HG03457 (cell line): ENCODE results near the gene KRT9.
"Not testable (repeated sequence)": the region's sequence is repeated elsewhere in the genome, so short reads cannot be mapped to it uniquely, and the experiment has no call there.

Source experiments
- ATAC-seq: cut with Tn5 transposase; IDR thresholded peaks from one replicate; pipeline ENCODE4 v1.9.1; 2021; ENCODE audit warnings: moderate number of reproducible peaks; ENCODE audit not compliant: unreplicated experiment

KRT9 gene

DNA sequence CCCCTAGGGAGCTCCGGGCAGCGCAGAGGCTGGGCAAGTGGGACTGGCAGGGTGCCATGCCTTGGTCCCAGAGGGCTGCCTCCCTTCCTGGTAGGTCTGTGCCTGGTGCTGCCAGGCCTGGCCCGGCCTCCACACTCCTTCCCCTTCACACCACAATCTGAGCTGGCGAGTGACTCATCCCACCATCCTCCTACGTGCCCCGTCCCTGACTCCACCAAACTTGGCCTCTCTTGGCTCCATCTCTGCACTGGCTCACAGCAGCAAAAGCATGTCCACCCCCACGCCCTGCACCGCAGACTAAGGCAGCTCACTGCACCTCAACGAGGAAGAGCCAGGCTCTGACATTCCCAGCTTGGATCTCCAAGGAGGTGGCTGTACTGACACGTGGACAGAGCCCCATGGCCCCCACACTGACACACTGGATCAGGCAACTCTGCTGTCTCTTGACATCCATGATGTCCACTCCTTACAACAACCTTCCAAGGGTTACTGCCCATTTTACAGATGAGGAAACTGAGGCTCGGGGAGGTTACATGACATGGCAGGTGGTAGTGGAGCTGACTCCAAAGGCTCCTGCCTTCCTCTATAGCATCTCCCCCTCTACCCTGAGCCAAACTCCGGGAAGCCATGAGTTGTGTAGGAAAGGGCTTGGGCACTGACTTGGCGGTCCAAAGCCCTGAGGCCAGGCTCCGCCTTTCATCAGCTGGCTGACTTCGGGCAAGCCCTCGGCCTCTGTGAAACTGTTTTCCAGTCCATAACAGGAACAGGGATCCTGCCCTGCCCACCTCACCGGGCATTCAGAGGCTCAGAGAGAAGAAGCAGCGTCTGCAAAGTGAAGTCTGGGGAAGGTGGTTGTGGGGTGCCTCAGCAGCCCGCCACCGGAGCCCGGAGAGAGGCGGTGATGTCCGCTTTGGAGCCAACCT is 23.7 kb downstream of the KRT9 start:
- no peak for ATAC-seq

DNA sequence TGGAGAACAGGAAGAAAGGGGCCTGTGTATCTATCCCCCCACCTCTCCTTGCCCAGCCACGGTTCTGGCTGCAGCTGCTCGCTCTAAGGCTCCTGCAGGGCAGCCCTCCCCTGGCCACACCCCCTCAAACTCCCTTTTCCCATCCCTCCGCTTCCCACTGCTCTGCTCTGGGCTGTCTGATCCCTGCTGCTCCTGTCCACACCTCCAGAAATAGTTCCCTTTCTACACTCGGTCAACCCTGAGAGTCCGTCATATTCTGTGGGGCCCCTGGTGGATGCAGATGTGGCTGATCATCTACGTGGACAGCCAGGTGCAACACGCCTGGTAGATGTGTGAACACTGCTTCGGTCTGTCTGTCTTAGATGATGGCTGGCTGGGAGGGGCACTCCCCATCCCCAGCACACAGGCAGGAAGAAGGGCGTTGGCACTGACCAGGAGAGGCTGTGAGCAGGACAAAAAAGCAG is 24.4 kb downstream of the KRT9 start:
- ATAC-seq, result no peak

DNA sequence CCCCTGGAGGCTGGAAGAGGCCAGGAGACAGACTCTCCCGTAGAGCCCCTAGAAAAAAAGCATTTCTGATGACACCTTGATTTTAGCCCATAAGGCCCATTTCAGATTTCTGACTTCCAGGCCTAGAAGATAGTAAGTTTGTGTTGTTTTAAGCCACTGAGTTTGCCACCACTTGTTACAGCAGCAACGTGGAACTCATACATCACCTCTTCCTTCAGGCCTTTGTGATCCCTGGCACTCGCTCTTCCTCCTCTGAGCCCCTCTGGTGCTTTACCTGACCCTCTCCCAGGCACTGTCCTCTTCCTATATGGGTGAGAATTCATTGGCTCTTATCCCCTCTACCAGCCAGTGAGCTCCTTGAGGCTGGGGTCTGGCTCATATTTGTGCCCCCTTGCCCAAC is 25.0 kb downstream of the KRT9 start:
- ATAC-seq, result no peak

DNA sequence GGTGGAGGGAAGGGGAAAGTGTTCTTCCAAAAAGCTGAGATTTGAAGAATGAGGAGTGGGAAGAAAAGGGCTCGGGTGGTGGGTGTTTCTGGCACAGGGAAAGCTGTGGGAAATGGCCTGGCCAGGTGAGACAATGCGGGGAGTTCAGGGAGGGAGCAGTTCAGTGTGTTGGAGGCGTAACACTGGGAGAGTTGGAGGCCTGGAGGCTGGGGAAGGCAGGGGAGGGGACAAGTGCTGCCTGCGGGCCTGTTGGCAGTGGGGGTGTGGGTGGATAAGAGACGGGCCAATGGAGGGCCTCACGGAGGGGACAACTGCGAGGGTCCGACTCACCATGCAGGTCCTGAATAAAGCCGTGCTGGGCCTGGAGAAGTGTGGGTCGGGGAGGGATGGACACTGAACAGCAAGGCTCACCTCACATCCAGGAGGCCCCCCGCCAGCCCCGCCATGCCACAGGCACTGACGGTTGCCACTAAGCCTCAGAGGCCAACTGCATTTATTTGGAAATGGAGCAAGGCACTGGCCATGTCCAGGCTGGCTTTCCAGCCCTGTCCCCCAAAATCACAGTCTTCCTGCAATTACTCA is 25.9 kb downstream of the KRT9 start:
- ATAC-seq, result no peak

DNA sequence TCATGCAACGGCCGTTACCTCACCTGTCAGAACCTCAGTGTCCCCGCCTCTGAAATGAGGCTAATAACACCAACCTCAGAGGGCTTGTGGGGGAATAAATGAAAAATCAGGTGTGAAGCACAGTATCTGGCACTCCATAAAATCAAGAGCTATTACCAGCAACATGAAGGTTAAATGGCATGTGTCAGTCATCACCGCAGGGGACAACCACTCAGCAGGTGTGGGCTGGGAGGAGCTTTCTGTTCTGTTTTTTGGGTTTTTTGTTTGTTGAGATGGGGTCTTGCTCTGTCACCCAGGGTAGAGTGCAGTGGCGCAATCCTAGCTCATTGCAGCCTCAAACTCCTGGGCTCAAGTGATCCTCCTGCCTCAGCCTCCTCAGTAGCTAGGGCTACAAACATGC is 26.9 kb downstream of the KRT9 start:
- ATAC-seq, result no peak

DNA sequence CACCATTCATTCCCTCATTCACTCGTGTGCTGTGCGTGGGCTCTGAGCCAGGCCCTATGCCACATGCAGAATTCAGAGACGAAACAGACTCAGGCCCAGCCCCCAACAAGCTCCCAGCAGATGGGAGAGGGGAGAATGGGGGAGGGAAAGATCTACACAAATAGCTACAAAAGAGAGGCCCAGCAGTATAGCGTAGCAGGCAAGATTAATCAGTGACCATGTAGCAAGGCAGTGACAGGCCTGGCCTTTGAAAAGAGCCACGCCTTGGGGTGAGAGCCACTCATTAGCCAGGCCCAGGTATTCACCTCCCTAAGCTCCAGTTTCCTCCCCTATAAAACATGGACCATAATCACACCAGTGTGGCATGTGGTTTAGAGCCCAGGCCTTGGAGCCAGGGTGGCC is 27.4 kb downstream of the KRT9 start:
- ATAC-seq, result no peak

DNA sequence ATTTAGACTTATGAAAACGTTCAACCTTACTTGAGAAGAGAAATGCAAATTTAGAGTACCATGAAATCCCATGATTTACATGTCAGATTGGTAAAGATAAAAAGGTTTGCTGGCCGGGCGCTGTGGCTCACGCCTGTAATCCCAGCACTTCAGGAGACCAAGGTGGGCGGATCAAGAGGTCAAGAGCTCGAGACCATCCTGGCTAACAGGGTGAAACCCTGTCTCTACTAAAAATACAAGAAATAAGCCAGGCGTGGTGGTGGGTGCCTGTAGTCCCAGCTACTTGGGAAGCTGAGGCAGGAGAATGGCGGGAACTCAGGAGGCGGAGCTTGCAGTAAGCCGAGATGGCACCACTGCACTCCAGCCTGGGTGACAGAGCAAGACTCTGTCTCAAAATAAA is 29.1 kb downstream of the KRT9 start:
- not testable (repeated sequence) for ATAC-seq

DNA sequence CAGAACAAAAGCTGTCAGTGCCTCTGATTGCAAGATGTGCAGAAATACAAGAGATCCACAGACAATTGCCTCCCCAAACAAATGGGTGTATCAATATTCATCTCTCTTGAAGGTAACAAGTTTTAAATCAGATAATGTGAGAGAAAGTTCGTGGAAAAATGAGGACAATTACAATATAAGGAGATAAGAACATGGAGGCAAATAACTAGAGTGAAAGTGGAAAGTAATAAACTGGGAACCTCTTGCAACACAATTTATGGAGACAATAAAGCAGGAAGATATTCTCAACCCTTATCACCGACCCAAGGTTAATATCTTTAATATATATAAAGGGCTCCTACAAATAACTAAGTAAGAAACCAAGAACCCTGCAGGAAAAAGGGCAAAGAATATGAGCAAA is 29.5 kb downstream of the KRT9 start:
- no peak for ATAC-seq

DNA sequence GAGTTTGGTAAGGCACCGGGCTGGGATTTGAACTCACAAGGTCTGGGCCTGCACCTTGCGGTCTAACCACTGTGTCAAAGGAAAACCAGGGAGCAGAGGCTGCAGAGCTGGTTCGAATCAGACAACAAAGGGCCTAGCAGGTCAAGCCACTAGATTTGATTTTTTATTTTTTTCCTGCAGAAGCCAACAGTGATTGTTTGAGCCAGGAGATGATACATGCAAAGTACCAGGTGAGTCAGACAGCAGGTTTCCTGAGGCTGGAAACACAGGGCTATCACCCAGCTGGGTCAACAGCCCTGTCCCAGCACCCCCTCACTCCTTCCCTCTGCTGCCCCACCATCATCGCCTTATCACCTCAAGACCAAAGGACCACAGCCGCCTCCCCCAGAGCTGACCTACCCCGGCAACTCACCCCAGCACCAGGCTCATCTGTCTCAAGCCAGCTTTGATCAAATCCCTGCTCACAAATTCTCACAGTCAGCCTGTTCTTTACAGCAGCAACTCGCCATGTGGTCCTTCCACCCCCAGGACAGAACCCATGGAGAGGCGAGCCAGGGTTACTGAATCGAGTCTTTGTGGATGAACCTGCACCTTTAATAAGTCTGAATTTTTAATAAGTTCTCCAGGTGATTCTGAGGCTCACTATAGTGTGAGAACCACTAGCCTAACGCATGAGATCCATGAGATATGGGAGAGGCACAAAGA is 30.8 kb downstream of the KRT9 start:
- no peak for ATAC-seq

DNA sequence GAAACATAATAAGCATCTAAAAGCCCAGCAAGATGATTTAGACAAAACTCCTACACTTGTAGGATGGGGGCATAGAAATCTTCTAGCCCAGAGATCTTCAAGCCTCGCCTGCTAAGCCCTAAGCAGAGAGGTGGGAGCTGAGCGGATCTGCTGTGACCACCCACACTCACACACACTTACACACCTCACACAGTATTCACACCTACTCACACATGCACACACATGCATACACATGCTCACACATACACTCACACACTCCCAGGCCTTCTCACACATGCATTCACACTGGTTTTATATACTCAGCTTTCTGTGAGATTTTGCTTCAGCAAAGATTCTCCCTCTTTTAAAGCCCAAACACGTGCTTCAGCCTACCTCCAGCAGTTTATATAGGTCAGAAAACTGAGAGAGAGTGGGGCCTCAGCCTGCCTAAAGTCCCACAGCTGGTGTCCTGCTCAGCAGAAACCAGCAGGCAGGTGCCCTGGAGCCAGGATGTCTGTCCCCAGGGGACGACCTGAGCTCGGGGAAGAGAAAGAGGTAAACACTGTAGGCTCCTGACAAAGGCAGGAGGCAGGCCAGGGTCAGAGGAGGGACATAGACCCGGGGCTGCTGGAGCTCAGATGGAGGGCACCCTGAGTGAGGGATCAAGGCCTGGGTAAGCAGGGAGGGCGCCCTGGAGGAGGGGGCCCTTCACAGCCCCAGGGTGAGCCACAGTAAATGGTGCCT is 31.7 kb downstream of the KRT9 start:
- ATAC-seq, result no peak

DNA sequence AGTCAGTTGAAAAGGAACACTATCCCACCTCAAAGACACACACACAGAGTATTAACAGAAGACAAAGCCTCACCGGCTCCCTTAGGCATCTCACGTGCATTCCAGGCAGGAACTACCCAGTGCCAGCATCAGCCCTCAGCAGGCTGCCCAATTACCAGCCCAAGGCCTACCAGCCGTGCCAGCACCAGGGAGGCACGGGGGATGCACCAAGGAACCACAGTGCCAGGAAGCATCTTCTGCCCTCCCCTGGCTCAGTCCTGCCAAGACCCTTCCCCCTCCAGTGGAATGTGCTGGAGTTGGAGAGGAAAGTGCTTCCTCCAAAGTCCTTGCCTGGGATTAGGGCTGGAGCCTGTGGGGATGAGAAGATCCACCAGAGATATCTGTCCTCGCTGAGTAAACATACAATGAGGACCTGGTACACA is 32.8 kb downstream of the KRT9 start:
- ATAC-seq, result no peak

DNA sequence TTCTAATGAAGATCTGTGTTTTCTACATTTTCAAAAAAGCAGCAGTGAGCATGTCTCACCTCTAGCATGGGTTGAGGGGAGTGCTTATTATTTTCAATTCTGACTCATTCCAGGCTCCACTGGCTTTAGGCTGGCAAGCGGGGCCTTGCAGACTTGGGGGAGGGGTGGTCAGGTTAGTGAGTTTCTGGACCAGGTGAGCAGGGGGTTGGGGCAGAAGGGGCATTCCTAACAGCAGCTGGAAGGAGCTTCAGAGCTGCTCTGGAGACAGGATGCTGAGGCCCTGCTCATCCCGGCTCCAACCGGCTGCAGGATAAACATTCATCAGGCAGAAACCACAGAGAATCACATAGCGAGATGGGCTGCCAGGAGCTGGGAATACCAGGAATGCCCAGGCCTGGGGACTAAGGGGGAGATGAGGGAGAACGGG is 33.3 kb downstream of the KRT9 start:
- ATAC-seq, result no peak

DNA sequence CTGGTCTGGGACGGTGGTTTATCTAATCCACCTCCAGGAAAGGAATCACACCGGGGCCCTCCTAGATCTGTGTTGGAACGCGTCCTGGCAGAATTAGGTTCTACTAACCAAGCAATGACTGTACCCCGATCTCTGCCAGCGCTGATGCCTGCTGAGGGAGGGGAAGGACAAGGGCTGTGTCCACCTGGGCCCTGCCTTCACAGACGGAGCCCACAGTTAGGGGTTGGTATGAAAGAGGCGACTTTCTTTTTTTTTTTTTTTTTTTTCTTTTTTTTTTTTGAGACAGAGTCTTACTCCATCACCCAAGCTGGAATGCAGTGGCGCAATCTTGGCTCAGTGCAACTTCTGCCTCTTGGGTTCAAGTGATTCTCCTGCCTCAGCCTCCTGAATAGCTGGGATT is 33.9 kb downstream of the KRT9 start:
- no peak for ATAC-seq

DNA sequence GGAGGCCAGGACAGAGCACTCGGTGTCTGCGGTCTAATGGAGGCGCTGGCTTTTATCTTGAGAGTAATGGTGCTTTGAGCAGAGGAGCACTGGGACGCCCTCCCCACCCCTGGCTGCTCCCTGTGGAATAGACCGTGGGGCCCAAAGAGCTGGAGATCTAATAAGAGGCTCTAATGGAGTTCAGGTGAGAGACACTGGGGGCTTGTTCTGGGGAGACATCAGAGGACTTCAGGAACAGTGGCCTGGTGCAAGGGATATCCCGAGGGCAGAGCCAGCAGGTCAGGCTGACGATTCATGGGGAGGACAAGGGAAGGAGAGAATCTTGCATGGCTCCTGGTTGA is 34.3 kb downstream of the KRT9 start:
- ATAC-seq, result no peak

DNA sequence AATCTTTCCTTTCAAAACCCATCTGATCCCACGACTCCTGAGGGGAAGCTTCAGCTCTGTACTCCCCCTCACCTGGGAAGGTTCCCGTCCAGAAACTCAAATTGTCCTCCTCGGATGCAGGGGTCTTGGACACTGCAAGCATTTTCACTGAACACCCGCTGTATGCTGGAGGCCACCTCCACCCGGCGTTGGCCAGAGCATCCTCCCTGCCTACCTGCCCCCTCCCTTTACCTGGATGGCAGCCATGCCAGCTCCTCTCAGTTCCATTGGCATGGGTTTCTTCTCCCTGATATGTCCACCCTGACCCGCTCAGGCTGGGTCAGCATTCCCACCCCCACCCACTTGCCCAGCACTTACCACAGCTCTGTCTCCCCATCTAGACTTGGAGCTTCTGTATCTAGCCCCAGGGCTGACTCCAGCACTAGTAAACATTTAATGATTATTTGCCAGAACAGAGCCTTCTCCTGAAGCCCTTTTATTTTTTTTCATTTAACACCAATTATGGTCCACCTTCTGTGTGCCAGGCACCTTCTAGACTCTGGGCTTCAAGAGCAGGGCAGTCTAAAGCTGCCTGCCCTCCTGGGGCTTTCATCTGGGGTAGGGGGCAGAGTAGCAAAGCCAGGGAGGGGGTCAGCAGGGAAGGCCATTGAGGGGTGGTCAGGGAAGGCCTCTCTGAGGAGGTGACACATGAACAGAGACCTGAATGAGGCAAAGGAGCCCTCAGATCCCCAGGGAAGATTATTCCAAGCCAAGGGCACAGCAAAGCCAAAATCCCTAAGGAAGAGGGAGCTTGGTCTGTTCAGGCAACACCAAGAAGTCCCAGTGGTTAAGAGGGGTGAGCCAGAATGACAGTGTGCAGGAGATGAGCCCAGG is 34.9 kb downstream of the KRT9 start:
- no peak for ATAC-seq

DNA sequence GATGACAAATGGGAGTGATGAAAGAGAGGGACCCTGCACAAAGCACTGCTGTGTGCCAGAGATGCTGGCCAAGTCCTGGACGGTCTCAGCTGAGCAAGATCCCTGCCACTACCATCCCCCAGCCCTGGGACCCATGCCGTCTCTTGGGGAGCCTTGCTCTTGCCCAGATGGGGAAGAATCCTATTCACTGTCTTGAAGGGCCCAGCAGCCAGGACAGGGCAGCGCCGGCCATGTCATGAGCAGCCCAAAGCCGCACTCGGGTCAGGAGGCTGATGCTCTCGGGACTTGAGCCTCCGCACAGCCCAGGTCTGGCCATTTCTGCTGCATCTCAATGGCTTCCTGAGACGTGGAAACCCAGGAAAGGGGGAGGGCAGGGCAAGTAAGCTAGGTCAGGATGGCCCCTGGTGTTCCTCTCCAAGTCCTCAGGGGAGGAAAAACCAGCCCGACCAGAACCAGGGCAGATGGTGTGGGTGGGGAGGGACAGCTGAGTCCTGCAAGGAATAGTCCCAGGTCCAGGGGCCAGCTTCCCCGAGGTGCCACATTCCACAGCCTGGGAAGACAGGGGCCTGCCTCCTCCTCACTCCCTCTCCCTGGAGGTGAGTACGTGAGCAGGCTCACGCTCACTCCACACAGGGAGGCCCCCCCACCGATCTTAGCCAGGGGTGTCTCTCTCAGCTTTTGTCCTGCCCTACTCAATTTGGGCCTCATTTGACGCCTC is 35.9 kb downstream of the KRT9 start:
- ATAC-seq, result no peak

DNA sequence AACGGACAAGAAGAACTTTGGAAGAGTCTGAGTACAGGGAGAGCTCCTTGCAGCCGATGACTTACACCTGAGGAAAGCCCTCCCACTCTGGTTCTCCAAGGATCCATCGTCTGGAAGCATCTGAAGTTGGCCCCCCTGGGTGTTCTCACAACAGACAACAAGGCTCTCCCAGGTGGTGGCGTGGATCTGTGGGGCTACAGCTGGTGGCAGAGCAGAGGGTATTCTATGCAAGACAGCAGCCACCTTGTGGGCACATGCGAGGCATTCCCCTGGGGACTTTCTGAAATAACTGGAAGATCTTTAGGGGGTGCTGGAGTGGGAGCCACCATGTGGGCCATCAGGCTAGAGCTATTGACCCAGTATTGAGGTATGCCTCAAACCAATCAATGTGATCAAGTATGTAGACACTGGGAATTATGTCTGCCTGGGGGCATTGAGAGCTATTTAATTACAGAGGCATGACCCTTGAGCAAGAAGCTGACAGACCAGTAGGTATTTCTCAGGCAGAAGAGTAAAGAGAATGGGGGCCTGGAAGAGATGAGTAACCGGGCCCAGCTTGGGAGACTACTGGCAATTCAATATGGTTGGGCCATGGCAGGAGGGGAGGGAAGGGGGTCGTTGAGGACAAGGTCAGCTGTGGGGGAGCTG is 36.8 kb downstream of the KRT9 start:
- no peak for ATAC-seq

DNA sequence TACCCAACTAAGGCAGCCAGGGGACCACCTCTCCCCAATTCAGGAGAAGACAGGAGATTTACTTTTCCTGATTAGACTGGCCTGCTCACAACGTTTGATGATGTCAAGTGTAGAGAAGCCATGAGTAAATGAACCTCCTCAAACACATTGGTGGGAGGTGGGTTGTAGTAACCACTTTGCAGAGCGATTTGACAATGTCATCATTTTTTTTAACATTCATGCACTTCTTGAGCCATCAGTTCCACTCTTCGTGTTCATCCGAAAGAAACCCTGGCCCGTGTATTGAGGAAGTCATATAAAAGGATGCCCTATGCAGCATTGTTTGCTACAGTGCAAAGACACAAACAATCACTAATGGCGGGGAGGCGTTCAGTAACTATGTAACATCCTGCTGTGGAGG is 38.2 kb downstream of the KRT9 start:
- no peak for ATAC-seq

DNA sequence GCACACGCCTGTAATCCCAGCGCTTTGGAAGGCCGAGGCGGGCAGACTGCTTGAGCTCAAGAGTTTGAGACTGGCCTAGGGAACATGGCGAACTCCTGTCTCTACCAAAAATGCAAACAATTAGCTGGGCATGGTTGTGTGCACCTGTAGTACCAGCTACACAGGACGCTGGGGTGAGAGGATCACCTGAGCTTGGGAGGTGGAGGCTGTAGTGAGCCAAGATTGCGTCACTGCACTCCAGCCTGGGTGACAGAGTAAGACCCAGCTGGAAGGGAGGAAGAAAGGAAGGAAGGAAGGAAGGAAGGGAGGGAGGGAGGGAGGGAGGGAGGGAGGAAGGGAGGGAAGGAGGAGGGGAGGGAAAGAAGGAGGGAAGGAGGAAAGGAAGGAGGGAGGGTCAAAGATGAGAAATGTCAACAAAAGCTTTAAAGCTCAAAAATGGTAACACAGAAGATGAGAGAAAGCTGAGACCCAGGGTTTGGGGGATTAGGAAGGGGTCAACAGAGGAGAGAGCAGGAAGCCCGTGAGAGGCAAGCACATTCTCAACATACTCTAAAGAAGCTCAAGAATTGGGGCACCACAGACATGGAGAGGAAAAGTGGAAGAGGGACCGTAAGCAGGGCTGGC is 38.8 kb downstream of the KRT9 start:
- ATAC-seq, result no peak
